T follicular helper cell (primary cell): ENCODE results near the gene ZBTB17.
"Not testable (repeated sequence)": the region's sequence is repeated elsewhere in the genome, so short reads cannot be mapped to it uniquely, and the experiment has no call there.

ENCODE experiments used
- DNase-seq: peaks from one replicate; pipeline ENCODE4 v3.0.0-alpha.2; 2020; ENCODE audit warnings: low read depth

Gene ZBTB17

GRCh38 chr1:15935056-15935950, 40.6 kb downstream of the ZBTB17 start:
- no peak for DNase-seq

DNA sequence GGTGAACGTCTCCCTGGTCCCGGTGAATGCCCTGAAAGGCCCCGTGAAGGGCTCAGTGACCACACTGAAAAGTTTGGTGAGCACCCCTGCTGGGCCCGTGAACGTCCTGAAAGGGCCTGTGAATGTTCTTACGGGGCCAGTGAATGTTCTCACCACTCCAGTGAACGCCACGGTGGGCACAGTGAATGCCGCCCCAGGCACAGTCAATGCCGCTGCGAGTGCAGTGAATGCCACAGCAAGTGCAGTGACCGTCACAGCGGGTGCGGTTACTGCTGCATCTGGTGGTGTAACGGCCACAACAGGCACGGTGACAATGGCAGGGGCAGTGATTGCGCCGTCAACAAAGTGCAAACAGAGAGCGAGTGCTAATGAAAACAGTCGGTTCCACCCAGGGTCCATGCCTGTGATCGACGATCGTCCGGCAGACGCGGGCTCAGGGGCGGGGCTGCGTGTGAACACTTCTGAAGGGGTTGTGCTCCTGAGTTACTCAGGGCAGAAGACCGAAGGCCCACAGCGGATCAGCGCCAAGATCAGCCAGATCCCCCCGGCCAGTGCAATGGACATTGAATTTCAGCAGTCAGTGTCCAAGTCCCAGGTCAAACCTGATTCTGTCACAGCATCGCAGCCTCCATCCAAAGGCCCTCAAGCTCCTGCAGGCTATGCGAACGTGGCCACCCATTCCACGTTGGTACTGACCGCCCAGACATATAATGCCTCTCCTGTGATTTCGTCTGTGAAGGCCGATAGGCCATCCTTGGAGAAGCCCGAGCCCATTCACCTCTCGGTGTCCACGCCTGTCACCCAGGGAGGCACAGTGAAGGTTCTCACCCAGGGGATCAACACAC, 41.5 kb downstream of the ZBTB17 start:
- DNase-seq = no peak

DNA sequence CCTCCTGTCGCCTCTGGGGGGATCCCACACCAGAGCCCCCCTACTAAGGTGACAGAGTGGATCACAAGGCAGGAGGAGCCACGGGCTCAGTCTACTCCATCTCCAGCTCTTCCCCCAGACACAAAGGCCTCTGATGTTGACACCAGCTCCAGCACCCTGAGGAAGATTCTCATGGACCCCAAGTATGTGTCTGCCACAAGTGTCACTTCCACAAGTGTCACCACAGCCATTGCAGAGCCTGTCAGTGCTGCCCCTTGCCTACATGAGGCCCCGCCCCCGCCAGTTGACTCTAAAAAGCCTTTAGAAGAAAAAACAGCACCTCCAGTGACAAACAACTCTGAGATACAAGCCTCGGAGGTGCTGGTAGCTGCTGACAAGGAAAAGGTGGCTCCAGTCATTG, 42.2 kb downstream of the ZBTB17 start:
- DNase-seq = no peak

- DNase-seq = no peak
Observed at GRCh38 chr1:15932612-15933011, 43.3 kb downstream of the ZBTB17 start.

GRCh38 chr1:15931884-15932283, 44.0 kb downstream of the ZBTB17 start:
- DNase-seq = no peak

GRCh38 chr1:15931401-15931800, 44.5 kb downstream of the ZBTB17 start:
- DNase-seq = no peak

GRCh38 chr1:15928971-15929965, 46.6 kb downstream of the ZBTB17 start:
- no peak for DNase-seq

- not testable (repeated sequence) for DNase-seq
Observed at GRCh38 chr1:15926448-15926847, 49.5 kb downstream of the ZBTB17 start.

DNA sequence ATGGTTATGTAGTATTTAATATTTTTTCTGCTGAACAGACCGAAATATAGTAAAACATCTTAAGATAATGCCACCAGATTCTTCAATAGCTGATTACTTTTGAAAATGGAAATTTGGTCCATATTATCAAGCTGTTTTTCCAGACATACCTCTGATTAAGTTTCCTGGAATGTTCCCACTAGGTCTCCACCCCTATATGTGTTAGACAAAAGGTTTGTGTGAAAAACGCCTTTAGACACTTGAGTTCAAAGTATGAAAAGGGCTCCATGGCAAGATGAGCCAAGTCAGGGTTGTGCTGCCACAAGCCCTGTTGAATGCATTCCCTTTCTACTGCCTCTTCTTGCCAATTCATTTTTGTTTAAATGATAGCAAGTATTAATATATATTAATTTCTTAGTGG, 52.7 kb downstream of the ZBTB17 start:
- no peak for DNase-seq

- no peak for DNase-seq
Observed at GRCh38 chr1:15918962-15919715, 56.8 kb downstream of the ZBTB17 start.

- no peak for DNase-seq
Observed at GRCh38 chr1:15916916-15917315, 59.0 kb downstream of the ZBTB17 start.

DNA sequence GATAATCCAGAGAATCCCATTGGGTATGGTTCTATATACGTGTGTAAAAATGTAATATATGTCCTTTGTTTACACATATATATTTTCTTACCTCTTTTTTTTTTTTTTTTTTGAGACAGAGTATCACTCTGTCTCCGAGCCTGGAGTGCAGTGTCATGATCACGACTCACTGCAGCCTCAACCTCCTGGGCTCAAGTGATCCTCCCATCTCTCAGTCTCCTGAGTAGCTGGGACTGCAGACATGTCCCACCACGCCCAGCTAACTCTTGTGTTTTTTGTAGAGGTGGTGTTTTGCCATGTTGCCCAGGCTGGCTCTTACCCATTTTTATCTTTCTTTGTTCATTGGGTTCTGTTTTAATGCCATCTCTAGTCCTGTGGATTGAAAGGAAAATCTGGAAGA, 59.5 kb downstream of the ZBTB17 start:
- DNase-seq = no peak

GRCh38 chr1:15915991-15916390, 59.9 kb downstream of the ZBTB17 start:
- no peak for DNase-seq

GRCh38 chr1:15913607-15914006, 62.3 kb downstream of the ZBTB17 start:
- not testable (repeated sequence) for DNase-seq

DNA sequence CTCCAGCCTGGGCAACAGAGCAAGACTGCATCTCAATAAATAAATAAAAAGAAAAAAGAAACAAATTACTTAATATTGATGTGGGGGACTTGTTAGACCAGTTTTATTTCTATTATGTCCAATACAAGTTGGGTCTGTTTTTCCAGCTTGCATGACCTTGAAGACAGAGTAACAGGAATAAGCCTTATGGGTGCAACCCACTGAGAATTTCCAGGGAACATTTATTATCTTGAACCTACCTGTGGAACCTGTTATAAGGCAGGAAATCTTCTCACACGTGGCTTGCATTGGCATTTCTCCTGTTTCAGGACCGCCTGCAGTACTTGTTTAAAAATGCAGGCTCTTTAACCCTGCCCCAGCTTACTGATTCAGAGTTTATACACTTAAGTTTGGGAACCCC, 64.0 kb downstream of the ZBTB17 start:
- no peak for DNase-seq

DNA sequence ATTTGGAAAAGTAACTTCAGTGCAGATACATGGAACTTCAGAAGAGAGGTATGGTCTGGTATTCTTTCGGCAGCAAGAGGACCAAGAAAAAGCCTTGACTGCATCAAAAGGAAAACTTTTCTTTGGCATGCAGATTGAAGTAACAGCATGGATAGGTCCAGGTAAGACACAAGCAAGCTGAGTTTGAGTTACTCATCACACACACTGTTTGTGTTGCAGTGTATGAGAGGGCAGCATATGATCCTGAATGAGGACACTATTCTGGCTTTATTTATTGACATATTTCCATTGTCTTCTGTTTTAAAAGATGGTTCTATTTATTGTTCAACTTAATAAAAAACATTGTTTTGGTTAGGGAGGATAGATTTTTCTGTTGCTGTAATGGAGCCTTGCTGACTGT, 64.8 kb downstream of the ZBTB17 start:
- no peak for DNase-seq

DNA sequence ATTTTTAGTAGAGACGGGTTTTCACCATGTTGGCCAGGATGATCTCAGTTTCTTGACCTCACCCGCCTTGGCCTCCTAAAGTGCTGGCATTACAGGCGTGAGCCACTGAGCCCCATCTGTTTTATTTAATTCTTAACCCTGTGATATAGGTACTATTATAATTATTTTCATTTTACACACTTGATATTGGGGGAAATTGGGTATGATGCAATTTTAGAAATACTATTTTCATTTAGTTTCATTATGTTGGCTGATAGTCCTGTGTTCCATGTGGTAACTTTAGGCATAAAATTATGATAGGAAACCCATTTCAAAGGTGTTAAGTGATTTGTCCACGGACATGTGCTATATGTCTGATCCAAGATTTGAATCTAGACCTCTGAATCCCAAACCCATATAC, 67.3 kb downstream of the ZBTB17 start:
- DNase-seq = no peak

DNA sequence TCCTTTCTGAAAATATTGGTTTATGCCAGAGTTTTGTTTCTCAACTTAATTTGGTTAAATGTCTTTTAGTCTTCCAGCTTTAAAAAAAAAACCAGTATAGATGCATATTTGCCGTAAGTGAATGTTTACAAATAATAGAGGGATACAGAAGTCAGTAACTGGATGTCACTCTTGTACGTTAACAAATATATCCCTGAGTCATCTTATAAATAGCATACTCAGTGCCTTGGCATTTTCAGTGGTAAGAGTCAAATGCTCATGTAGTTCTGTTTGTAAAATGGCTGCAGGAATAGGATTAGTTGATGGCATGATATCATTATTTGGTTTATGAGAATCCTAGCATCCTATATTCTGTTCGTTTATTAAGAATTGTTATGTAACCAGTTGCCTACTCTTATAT, 73.0 kb downstream of the ZBTB17 start:
- DNase-seq = no peak

DNA sequence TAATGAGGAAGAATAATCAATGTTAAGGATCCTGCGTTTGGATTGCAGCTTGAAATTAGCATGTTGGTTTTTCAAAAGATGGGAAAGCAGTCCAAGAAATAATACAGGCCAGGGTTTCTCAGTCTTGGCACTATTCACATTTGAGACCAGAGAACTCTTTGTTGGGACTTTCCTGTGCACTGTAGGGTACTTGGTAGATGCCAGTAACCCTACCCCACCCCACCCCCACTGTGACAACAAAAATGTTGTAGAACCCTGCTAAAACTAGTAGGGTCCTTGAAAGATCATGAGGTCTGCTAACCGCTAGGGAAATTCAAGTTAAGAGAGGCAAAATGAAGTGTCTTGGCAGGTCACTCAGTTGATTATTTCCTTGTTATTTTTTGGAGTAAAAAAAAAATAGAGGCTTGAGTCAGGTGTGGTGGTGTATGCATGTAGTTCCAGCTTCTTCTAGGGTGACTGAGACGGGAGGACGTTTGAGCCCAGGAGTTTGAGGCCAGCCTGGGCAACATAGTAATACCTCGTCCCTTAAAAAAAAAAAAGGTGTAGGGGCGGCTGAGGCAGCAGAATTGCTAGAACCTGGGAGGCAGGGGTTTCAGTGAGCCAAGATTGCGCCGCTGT, 75.1 kb downstream of the ZBTB17 start:
- no peak for DNase-seq

GRCh38 chr1:15899266-15899665, 76.6 kb downstream of the ZBTB17 start:
- DNase-seq = no peak
